ENCODE results near the gene PLCXD1.
"Not testable (repeated sequence)": the region's sequence is repeated elsewhere in the genome, so short reads cannot be mapped to it uniquely, and the experiment has no call there.

The PLCXD1 gene

GRCh38 chrX:351324-351641 lies 70.1 kb downstream of the PLCXD1 start:
- DNase-seq (ENCODE audit: low spot score): not testable (repeated sequence)

- DNase-seq (ENCODE audit: low spot score): no peak
Measured at GRCh38 chrX:351736-352135, 70.6 kb downstream of the PLCXD1 start.

GRCh38 chrX:352181-352580 lies 71.0 kb downstream of the PLCXD1 start:
- no peak for DNase-seq (ENCODE audit: low spot score)

GRCh38 chrX:352582-353314 lies 71.6 kb downstream of the PLCXD1 start:
- no peak for DNase-seq (ENCODE audit: low spot score)

Measured in AG08395 (cell line).